Measurements from ENCODE around the gene CNTNAP2. TPM values are rescaled to one million over a fixed set of nuclear protein-coding genes. Genes with fewer than 3 reads are reported as not detected.

The CNTNAP2 gene
- total and polyA plus RNA-seq, 2 of the 13 experiments (the other 11 are each of a cell fraction or from before 2014, with no cell fraction given) = 0.40 to 0.42 TPM

DNA sequence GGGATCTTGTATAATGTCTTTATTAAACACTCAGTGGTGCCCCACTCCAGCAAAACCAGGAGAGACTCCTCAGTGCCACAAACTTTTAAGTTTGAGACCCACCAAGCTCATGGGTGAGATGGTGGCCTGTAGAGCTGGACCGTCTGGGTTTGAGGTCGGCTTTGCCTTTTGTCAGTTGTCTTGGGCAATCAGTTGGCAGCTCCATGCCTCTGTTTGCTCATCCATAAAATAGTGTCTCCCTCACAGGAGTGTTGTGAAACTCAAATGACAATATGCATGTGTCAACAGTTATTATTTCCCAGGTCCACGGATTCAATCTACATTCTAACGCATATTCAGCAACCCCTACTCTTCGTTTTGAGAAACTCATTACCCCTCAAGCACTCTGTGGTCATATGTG, 2106.1 kb downstream of the CNTNAP2 start:
- BruUV-seq (replicated peaks) = no TSS peak
- ChIA-PET POLR2A (no interaction called here), CTCF (ENCODE audit: low intra/inter-chr PET ratio, low total read pairs) (no interaction called here)
- TF ChIP-seq FOXJ3 (CRISPR knock-in tag; IDR thresholded peaks at IDR 0.05; ENCODE audit: borderline replicate concordance) (no peak), SNRNP70 (IDR thresholded peaks at IDR 0.05; ENCODE audit: low read depth, low read length) (no peak)
- TF ChIP-seq, protein P1, sequence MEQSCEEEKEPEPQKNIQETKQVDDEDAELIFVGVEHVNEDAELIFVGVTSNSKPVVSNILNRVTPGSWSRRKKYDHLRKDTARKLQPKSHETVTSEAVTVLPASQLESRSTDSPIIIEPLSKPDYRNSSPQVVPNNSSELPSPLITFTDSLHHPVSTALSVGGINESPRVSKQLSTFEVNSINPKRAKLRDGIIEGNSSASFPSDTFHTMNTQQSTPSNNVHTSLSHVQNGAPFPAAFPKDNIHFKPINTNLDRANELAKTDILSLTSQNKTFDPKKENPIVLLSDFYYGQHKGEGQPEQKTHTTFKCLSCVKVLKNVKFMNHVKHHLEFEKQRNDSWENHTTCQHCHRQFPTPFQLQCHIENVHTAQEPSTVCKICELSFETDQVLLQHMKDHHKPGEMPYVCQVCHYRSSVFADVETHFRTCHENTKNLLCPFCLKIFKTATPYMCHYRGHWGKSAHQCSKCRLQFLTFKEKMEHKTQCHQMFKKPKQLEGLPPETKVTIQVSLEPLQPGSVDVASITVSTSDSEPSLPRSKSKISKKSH (CRISPR knock-in tag; IDR thresholded peaks at IDR 0.05; ENCODE audit: borderline replicate concordance) = no peak
- WGBS (ENCODE audit: low lambda C conversion rate) = 1% methylated on average over 5 of the region's 5 CpGs
- peaks cover 0 to 5% of the 10 kb centered on the region in 2 experiments; a peak in 1 of 5 replicates for H3K27me3 ChIP-seq (ENCODE audit: control insufficient read depth in 1 of 2, insufficient read depth in 2 of 2, low read length in 2 of 2)
- no peak overlapping the region for H3K27ac ChIP-seq (ENCODE audit: extremely low read length, insufficient read depth, low read length)
- peaks cover 6% of the 10 kb centered on the region; the same call in 1 of the 2 replicates for H3K9me3 ChIP-seq (ENCODE audit: low read length)
- no peak overlapping the region for H2AFZ ChIP-seq (ENCODE audit: low read length)
- intact Hi-C loops (cut with micrococcal nuclease; ENCODE audit: unreplicated experiment) = no loop called here
- H3K36me3 ChIP-seq (replicated peaks in 1 of 2; ENCODE audit: control insufficient read depth in 1 of 2, insufficient read depth in 2 of 2, low read length in 2 of 2) = no peaks in the 10 kb centered on the region
- no peaks in the 10 kb centered on the region for H3K4me1 ChIP-seq (ENCODE audit: insufficient read depth, low read length)
- in situ Hi-C loops (cut with HindIII; ENCODE audit: extremely low pct_ligation_motif_present, low pct_unique_long_range_greater_than_20kb) = no loop called here
- H3K4me2 ChIP-seq (ENCODE audit: low read depth, low read length) = no peak overlapping the region
- no peak overlapping the region for H3K4me3 ChIP-seq (replicated peaks in 1 of 3; ENCODE audit: insufficient read depth in 1 of 3, low read depth in 2 of 3, low read length in 3 of 3)
- FAIRE-seq (no peak), DNase-seq (ENCODE audit: low spot score) (no peak), ATAC-seq (no peak)
- no peak overlapping the region for H3K9ac ChIP-seq (ENCODE audit: insufficient read depth, low read depth, low read length)
- H3K79me2 ChIP-seq (ENCODE audit: insufficient read depth, low read length) = no peaks in the 10 kb centered on the region
- no peaks in the 10 kb centered on the region for H4K20me1 ChIP-seq (ENCODE audit: insufficient read depth, low read length)

GRCh38 chr7:148223160-148223559, 2106.6 kb downstream of the CNTNAP2 start:
- Histone ChIP-seq H3K27me3 (ENCODE audit: control insufficient read depth in 1 of 2, insufficient read depth in 2 of 2, low read length in 2 of 2) (peaks cover 0 to 5% of the 10 kb centered on the region in 2 experiments; a peak in 1 of 5 replicates), H3K4me1 (ENCODE audit: insufficient read depth, low read length) (no peaks in the 10 kb centered on the region), H3K4me3 (replicated peaks in 1 of 3; ENCODE audit: insufficient read depth in 1 of 3, low read depth in 2 of 3, low read length in 3 of 3) (no peak overlapping the region), H3K9me3 (ENCODE audit: low read length) (peaks cover 6% of the 10 kb centered on the region; the same call in 1 of the 2 replicates), H3K36me3 (replicated peaks in 1 of 2; ENCODE audit: control insufficient read depth in 1 of 2, insufficient read depth in 2 of 2, low read length in 2 of 2) (no peaks in the 10 kb centered on the region), H2AFZ (ENCODE audit: low read length) (no peak overlapping the region), H3K79me2 (ENCODE audit: insufficient read depth, low read length) (no peaks in the 10 kb centered on the region), H3K4me2 (ENCODE audit: low read depth, low read length) (no peak overlapping the region), H3K27ac (ENCODE audit: extremely low read length, insufficient read depth, low read length) (no peak overlapping the region), H3K9ac (ENCODE audit: insufficient read depth, low read depth, low read length) (no peak overlapping the region), H4K20me1 (ENCODE audit: insufficient read depth, low read length) (no peaks in the 10 kb centered on the region)
- ChIA-PET POLR2A (no interaction called here), CTCF (ENCODE audit: low intra/inter-chr PET ratio, low total read pairs) (no interaction called here)
- TF ChIP-seq ZNF296 (CRISPR knock-in tag; conservative IDR thresholded peaks at IDR 0.05) (no peak), PHB2 (IDR thresholded peaks at IDR 0.05; ENCODE audit: partially characterized antibody) (no peak), CHCHD3 (CRISPR knock-in tag; IDR thresholded peaks at IDR 0.05) (no peak), KAT7 (CRISPR knock-in tag; IDR thresholded peaks at IDR 0.05; ENCODE audit: borderline replicate concordance) (no peak), SRSF1 (optimal IDR thresholded peaks at IDR 0.05; ENCODE audit: low read depth, low read length) (no peak), ZNF780A (CRISPR knock-in tag; IDR thresholded peaks at IDR 0.05) (no peak), CENPBD1 (CRISPR knock-in tag; IDR thresholded peaks at IDR 0.05; ENCODE audit: borderline replicate concordance, low read depth) (no peak), CBFB (CRISPR knock-in tag; IDR thresholded peaks at IDR 0.05) (no peak), KMT2B (CRISPR knock-in tag; IDR thresholded peaks at IDR 0.05) (no peak), ARNTL (CRISPR knock-in tag; IDR thresholded peaks at IDR 0.05) (no peak), ZFP37 (CRISPR knock-in tag; IDR thresholded peaks at IDR 0.05; ENCODE audit: borderline replicate concordance) (no peak)
- FAIRE-seq (no peak), DNase-seq (ENCODE audit: low spot score) (no peak), ATAC-seq (no peak)
- WGBS (ENCODE audit: low lambda C conversion rate) = 4% methylated on average over 1 of the region's 1 CpG
- BruUV-seq (replicated peaks) = no TSS peak
- in situ Hi-C loops (cut with HindIII; ENCODE audit: extremely low pct_ligation_motif_present, low pct_unique_long_range_greater_than_20kb) = no loop called here
- intact Hi-C loops (cut with micrococcal nuclease; ENCODE audit: unreplicated experiment) = no loop called here
